Activated T-helper 9 cell treated with anti-CD3 and anti-CD28 coated beads, Interleukin-2, amount 50 U/mL, for 16 hours (primary cell): ENCODE measurements around the gene MCOLN2.

ENCODE experiments used
- DNase-seq: peaks from one replicate; pipeline ENCODE4 v3.0.0-alpha.2; 2020; ENCODE audit warnings: low read depth

The MCOLN2 gene

GRCh38 chr1:84896279-84896678 is 100.6 kb downstream of the MCOLN2 start:
- no peak for DNase-seq

- DNase-seq, result peak; percentile 16
Observed at GRCh38 chr1:84892705-84893618, 104.0 kb downstream of the MCOLN2 start, which contains the start of gene LPAR3. Gene LPAR3, minus strand, starts transcription at chr1:84893206. Its CDS starts 27,086 bp downstream, at chr1:84866120.

- no peak for DNase-seq
Observed at GRCh38 chr1:84890566-84890965, 106.3 kb downstream of the MCOLN2 start.

DNA sequence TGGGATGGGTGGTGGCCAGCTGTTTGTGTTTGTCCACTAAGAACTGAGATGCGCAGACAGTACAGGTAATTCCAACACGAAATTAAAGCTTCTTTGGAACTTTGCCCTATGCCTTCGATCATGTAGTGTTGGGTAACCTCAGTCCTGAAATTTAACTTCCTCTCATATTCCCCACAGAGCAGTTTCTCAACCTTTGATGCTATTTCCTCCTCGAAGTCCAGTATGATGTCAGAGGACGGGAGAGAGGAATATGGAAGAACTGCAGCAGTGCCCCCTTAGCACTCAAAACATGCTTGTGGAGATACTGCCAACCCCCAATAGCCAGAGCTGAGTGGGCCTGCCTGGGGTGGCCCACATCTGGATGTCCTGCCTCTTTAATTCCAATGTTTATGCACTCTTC is 107.5 kb downstream of the MCOLN2 start:
- DNase-seq, result no peak

DNA sequence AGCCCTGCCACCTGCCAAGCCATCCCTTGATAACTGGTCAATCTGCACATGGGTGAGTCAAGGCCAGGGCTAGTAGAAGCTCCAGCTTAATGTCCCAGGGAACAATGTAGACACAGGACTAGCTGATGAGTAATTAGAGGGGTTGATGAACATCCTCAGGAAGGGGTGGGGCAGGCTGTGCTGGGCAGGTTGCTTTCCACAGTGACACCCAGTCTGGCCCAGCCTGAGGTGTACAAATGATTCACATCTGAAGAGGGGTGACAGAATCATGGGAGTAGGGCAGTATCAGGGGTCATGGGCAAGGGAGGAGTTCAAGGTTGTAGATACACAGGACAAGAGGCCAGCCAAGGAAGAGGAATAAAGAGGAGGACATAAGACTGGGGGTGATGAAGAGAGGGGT is 108.2 kb downstream of the MCOLN2 start:
- peak; percentile 7 for DNase-seq

GRCh38 chr1:84887261-84887934 is 109.5 kb downstream of the MCOLN2 start:
- DNase-seq, result no peak

- no peak for DNase-seq
Observed at GRCh38 chr1:84885469-84885868, 111.4 kb downstream of the MCOLN2 start.

- no peak for DNase-seq
Observed at GRCh38 chr1:84884671-84885389, 112.1 kb downstream of the MCOLN2 start.

- DNase-seq, result no peak
Observed at GRCh38 chr1:84883286-84883685, 113.6 kb downstream of the MCOLN2 start.

DNA sequence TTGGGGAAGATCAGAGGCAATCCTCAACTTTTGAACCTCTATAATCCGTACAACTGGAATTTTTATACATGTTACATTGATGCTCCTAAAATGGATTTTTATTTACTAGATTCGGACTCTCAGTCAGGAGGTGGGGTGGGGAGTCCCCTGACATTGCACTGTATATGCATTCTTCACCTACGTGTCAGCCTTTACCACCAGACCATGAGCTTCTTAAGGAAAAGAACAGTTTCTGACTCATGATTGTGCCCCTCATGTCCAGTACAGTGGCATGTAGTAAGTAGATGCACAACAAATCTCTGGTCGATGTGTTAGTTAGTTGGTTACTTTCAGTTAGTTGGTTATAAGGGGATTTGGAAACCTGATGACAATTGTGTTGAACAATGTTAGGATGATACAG is 119.3 kb downstream of the MCOLN2 start:
- DNase-seq, result no peak

- DNase-seq, result no peak
Observed at GRCh38 chr1:84876353-84876752, 120.6 kb downstream of the MCOLN2 start.
